ENCODE measurements around the gene ATP2B3. TPM values are rescaled to one million over a fixed set of nuclear protein-coding genes. Genes with fewer than 3 reads are reported as not detected.

ATP2B3 gene
- total and polyA plus RNA-seq, 10 of the 15 experiments (the other 5 are each of a cell fraction or from before 2014, with no cell fraction given): 0.01 TPM; not detected in 9

DNA sequence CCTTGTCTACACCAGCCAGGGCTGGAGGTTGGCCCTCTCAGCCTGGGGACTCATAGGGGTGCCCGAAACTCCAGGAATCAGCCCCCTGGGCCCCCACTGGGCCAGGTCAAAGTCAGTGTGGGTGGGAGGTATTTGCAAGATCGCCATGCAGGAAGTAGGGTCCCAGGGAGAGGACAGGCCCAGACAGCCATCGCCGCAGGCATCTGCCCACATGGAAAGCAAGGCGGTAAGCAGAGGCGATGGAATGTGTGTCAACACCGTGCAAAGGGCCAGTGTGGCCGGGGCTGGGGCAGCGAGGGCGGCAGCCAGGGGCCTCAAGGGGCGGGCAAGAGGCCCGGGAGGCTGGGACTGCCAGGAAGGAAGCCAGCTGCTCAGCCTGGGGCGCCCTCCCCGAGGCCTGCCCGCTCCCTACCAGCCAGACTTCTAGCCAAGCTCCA lies 110.3 kb downstream of the ATP2B3 start:
- ChIA-PET SMC1A (ENCODE audit: uncharacterized antibody, unreplicated experiment) (no interaction called here), POLR2A (no interaction called here), RAD21 (ENCODE audit: unreplicated experiment) (no interaction called here), CTCF (no interaction called here)
- Histone ChIP-seq H3K4me1 (ENCODE audit: control insufficient read depth, insufficient read depth, low read length) (no peaks in the 10 kb centered on the region), H3K36me3 (ENCODE audit: control insufficient read depth in 2 of 2, insufficient read depth in 2 of 2, low read length in 1 of 2) (no peaks in the 10 kb centered on the region), H2AFZ (ENCODE audit: control insufficient read depth, low read depth, low read length) (no peak overlapping the region), H3K4me3 (no peak overlapping the region), H3K4me2 (ENCODE audit: control insufficient read depth, insufficient read depth) (no peak overlapping the region), H3K9me3 (replicated peaks; ENCODE audit: control insufficient read depth, insufficient read depth, low read length) (no peaks in the 10 kb centered on the region; the same call in 2 of the 3 replicates), H3K79me2 (ENCODE audit: control insufficient read depth, insufficient read depth, low read length) (no peaks in the 10 kb centered on the region), H3K27me3 (replicated peaks in 1 of 2; ENCODE audit: control insufficient read depth in 2 of 2, insufficient read depth in 2 of 2, low read length in 1 of 2) (no peaks in the 10 kb centered on the region; a peak in 3 of 4 replicates), H3K9ac (ENCODE audit: control insufficient read depth, insufficient read depth, low read length) (no peak overlapping the region), H4K20me1 (ENCODE audit: control insufficient read depth, insufficient read depth) (no peaks in the 10 kb centered on the region), H3K27ac (ENCODE audit: control insufficient read depth, insufficient read depth) (no peak overlapping the region)
- TF ChIP-seq IKZF2 (IDR thresholded peaks at IDR 0.05): no peak
- TF ChIP-seq ZZZ3 (IDR thresholded peaks at IDR 0.05; ENCODE audit: control insufficient read depth, insufficient read length, low read depth): no peak
- TF ChIP-seq SUPT20H (IDR thresholded peaks at IDR 0.05; ENCODE audit: borderline replicate concordance, control insufficient read depth, low read depth, low read length): no peak
- no peak for TF ChIP-seq NKRF (conservative IDR thresholded peaks at IDR 0.05)
- TF ChIP-seq BACH1 (IDR thresholded peaks at IDR 0.05; ENCODE audit: borderline replicate concordance): no peak
- no peak for TF ChIP-seq TCF7 (IDR thresholded peaks at IDR 0.05; ENCODE audit: borderline replicate concordance)
- no peak for TF ChIP-seq PAX8 (IDR thresholded peaks at IDR 0.05)
- TF ChIP-seq, protein P1, sequence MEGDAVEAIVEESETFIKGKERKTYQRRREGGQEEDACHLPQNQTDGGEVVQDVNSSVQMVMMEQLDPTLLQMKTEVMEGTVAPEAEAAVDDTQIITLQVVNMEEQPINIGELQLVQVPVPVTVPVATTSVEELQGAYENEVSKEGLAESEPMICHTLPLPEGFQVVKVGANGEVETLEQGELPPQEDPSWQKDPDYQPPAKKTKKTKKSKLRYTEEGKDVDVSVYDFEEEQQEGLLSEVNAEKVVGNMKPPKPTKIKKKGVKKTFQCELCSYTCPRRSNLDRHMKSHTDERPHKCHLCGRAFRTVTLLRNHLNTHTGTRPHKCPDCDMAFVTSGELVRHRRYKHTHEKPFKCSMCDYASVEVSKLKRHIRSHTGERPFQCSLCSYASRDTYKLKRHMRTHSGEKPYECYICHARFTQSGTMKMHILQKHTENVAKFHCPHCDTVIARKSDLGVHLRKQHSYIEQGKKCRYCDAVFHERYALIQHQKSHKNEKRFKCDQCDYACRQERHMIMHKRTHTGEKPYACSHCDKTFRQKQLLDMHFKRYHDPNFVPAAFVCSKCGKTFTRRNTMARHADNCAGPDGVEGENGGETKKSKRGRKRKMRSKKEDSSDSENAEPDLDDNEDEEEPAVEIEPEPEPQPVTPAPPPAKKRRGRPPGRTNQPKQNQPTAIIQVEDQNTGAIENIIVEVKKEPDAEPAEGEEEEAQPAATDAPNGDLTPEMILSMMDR (IDR thresholded peaks at IDR 0.05 in 2 of 3, conservative IDR thresholded peaks at IDR 0.05 in 1 of 3; ENCODE audit: control insufficient read depth in 2 of 3, extremely low read depth in 1 of 3, insufficient read depth in 1 of 3, low read depth in 3 of 3, low read length in 3 of 3): no peak
- no peak for TF ChIP-seq SREBF1 (IDR thresholded peaks at IDR 0.05; ENCODE audit: low read length)
- TF ChIP-seq, protein P2, sequence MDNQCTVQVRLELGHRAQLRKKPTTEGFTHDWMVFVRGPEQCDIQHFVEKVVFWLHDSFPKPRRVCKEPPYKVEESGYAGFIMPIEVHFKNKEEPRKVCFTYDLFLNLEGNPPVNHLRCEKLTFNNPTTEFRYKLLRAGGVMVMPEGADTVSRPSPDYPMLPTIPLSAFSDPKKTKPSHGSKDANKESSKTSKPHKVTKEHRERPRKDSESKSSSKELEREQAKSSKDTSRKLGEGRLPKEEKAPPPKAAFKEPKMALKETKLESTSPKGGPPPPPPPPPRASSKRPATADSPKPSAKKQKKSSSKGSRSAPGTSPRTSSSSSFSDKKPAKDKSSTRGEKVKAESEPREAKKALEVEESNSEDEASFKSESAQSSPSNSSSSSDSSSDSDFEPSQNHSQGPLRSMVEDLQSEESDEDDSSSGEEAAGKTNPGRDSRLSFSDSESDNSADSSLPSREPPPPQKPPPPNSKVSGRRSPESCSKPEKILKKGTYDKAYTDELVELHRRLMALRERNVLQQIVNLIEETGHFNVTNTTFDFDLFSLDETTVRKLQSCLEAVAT (IDR thresholded peaks at IDR 0.05): no peak
- TF ChIP-seq, protein P3, sequence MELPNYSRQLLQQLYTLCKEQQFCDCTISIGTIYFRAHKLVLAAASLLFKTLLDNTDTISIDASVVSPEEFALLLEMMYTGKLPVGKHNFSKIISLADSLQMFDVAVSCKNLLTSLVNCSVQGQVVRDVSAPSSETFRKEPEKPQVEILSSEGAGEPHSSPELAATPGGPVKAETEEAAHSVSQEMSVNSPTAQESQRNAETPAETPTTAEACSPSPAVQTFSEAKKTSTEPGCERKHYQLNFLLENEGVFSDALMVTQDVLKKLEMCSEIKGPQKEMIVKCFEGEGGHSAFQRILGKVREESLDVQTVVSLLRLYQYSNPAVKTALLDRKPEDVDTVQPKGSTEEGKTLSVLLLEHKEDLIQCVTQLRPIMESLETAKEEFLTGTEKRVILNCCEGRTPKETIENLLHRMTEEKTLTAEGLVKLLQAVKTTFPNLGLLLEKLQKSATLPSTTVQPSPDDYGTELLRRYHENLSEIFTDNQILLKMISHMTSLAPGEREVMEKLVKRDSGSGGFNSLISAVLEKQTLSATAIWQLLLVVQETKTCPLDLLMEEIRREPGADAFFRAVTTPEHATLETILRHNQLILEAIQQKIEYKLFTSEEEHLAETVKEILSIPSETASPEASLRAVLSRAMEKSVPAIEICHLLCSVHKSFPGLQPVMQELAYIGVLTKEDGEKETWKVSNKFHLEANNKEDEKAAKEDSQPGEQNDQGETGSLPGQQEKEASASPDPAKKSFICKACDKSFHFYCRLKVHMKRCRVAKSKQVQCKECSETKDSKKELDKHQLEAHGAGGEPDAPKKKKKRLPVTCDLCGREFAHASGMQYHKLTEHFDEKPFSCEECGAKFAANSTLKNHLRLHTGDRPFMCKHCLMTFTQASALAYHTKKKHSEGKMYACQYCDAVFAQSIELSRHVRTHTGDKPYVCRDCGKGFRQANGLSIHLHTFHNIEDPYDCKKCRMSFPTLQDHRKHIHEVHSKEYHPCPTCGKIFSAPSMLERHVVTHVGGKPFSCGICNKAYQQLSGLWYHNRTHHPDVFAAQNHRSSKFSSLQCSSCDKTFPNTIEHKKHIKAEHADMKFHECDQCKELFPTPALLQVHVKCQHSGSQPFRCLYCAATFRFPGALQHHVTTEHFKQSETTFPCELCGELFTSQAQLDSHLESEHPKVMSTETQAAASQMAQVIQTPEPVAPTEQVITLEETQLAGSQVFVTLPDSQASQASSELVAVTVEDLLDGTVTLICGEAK (IDR thresholded peaks at IDR 0.05; ENCODE audit: borderline replicate concordance): no peak
- no peak for TF ChIP-seq RCOR1 (conservative IDR thresholded peaks at IDR 0.05; ENCODE audit: low read depth, low read length)
- TF ChIP-seq ZNF207 (IDR thresholded peaks at IDR 0.05; ENCODE audit: borderline replicate concordance): no peak
- intact Hi-C loops (cut with micrococcal nuclease; ENCODE audit: unreplicated experiment): no loop called here
- ATAC-seq: no peak
- no TSS peak for BruUV-seq (replicated peaks)
- no peak for DNase-seq (ENCODE audit: low read depth, low spot score)
- WGBS (ENCODE audit: insufficient coverage, insufficient replicate concordance, low lambda C conversion rate, missing lambda C conversion rate): 18% methylated on average over 15 of the region's 15 CpGs
- in situ Hi-C loops (cut with MboI): no loop called here
- no peak for FAIRE-seq

Measured in GM12878 (cell line).